Measurements from ENCODE around the gene ANKRD33B. TPM values are rescaled to one million over a fixed set of nuclear protein-coding genes. Genes with fewer than 3 reads are reported as not detected.

Gene ANKRD33B
- polyA plus RNA-seq, 1 donor from 2014 or later = 1.5 TPM

DNA sequence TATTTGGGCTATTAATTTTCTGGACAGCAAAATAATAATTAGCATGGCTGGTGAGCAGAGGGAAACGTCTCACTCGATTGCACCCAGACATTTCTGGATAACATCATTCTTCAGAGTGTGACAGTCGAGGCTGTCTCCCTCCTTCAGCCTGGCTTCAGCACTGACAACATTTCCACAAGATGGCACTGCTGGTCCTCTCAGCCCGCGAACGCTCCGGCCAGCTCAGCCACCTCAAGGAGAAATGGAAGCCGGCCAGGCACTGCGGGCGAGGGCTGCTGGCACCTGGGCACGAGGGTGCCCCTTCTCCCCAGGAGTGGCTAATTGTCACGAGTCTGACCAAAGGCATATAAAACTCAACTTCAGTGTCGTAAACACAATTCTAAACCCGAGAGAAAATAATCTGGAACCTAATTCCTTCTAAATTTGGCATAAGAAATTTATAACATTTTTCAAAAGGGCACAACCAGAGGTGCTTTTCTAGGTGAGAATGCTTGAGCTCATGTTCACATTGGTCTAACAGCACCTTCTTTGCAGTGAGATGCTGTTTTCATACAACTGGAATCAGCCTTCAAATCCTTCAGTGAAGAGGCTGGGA is 131.3 kb downstream of the ANKRD33B start:
- no peak overlapping the region for H3K4me3 Mint-ChIP-seq
- no peak overlapping the region for H3K27ac Mint-ChIP-seq
- peaks cover 3% of the 10 kb centered on the region for H3K36me3 Mint-ChIP-seq
- H3K4me1 Mint-ChIP-seq = peaks cover 21 to 26% (median 25%) of the 10 kb centered on the region in 3 donors
- no peaks in the 10 kb centered on the region for H3K9me3 Mint-ChIP-seq
- H3K27me3 Mint-ChIP-seq = peaks cover 1% of the 10 kb centered on the region

DNA sequence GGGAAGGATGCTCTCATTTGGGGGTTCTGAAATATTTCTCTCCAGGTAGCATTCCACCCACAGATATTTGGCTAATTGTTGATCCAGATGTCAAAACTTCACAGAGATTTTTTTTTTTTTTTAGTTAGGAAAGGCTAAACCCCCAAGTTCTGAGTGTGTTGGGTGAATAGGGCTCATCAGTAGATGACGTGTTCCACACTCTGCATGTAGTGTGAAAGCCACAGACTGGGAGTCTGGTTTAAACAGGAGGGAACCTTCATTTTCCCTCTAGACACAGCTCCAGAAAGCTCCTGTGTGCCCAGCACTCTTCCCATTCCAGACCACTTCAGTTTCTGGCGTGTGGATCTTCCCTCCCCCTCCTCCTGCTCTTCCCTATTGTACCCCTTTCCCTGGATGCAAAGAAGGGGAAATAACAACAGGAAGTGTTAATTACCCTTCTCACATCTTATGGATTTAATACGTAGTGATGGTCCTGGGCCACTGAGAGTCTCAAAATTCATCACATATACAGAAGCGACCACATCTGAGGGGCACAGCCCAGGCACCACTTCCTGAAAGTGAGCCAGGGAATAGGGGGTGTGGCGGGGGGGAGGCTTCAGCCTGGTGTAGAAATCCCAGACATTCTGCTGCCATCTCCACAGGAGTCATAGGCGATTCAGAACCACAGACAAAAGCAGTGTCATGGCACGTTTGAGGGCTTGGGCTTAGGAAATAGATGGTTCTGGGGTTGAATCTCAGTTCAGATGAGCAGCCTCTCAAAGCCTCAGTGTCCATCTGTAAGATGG is 132.1 kb downstream of the ANKRD33B start:
- peaks cover 24 to 29% (median 28%) of the 10 kb centered on the region in 3 donors for H3K4me1 Mint-ChIP-seq
- H3K9me3 Mint-ChIP-seq = no peaks in the 10 kb centered on the region
- H3K27me3 Mint-ChIP-seq = peaks cover 1% of the 10 kb centered on the region
- H3K36me3 Mint-ChIP-seq = peaks cover 3% of the 10 kb centered on the region
- H3K4me3 Mint-ChIP-seq = peak overlapping the region in 1 of 4 donors; percentile 39
- peak overlapping the region in 1 of 3 donors; percentile 12 for H3K27ac Mint-ChIP-seq

DNA sequence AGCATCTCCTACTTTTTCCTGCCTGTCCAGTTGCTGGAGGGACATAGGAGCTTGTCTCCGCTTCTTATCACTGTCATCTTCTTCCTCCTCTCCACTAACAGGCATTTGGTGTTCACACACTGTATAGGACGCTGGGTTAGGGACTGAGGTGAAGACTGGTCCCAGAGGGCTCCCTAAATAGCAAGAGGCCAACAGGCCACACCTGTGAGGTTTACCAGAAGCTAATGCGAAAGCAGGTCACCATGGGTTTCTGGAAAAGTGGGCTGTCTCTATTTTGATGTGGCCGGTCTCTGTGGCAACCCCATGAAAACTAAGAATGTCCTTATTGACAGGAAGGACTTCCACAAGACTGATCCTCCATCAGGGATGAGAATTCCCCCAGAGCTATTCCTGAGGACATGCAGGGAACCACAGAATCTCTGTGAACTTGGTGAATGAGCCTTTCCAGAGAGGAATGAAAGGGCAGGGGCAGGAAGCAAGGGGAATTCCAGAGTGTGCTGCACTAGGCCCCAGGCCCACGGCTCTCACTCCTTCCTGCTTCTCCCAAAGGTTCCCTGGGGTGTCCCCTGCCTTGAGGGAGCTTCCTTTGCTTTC is 135.5 kb downstream of the ANKRD33B start:
- Mint-ChIP-seq H3K9me3 (no peaks in the 10 kb centered on the region), H3K27me3 (peaks cover 1% of the 10 kb centered on the region), H3K36me3 (peaks cover 5% of the 10 kb centered on the region), H3K4me1 (peaks cover 31 to 39% (median 35%) of the 10 kb centered on the region in 3 donors), H3K27ac (peak overlapping the region; percentile 43 to 98 (median 96)), H3K4me3 (peak overlapping the region in 3 of 4 donors; percentile 7 to 92 (median 59))

DNA sequence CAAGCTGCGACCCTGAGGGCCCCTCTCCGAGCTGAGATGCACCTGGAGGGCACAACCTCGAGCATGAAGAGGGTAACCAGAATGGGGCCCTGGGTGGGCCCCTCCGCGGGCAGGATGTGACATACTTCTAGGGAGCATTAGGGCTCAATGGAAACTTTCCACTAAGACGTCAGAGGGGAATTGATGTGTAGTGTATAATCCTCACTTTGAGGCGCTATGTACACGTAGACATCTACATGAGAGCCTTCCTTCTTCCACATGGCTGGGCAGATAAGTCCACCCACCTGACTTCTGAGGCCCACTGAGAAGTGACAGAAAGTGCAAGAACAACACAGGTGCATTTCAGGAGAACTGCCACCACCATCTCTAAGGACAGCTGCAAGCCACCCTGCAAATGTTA is 136.1 kb downstream of the ANKRD33B start:
- Mint-ChIP-seq H3K27ac (peak overlapping the region; percentile 43 to 98 (median 96)), H3K4me1 (peaks cover 35 to 41% (median 39%) of the 10 kb centered on the region in 3 donors)

DNA sequence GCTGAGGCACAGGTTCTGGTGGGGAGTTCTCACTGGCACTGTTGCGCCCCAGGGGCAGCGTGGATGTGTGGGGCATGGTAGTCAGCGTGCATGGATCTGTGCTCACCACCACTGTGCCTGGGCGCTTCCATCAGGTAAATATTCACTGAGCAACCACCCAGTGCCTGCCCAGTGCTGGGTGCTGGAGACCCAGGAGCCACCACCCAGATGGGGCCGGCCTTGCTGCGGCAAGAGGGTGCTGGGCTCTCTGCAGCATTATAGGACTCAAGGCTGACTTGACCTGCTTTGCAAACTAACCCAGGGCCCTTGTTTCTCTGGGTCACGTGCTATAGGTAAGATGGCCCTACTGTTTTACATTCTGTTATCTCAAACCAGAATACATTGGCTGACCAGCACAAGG is 136.6 kb downstream of the ANKRD33B start:
- Mint-ChIP-seq H3K27ac (peak overlapping the region; percentile 43 to 98 (median 96)), H3K4me1 (peaks cover 36 to 42% (median 41%) of the 10 kb centered on the region in 3 donors), H3K36me3 (peaks cover 5% of the 10 kb centered on the region), H3K4me3 (peak overlapping the region in 3 of 4 donors; percentile 7 to 92 (median 82)), H3K9me3 (no peaks in the 10 kb centered on the region), H3K27me3 (no peaks in the 10 kb centered on the region)

More for the DNA sequence above, 136.1 kb downstream of the ANKRD33B start:
- Mint-ChIP-seq H3K27me3 (peaks cover 1% of the 10 kb centered on the region), H3K36me3 (peaks cover 5% of the 10 kb centered on the region), H3K9me3 (no peaks in the 10 kb centered on the region), H3K4me3 (peak overlapping the region in 3 of 4 donors; percentile 7 to 92 (median 82))

DNA sequence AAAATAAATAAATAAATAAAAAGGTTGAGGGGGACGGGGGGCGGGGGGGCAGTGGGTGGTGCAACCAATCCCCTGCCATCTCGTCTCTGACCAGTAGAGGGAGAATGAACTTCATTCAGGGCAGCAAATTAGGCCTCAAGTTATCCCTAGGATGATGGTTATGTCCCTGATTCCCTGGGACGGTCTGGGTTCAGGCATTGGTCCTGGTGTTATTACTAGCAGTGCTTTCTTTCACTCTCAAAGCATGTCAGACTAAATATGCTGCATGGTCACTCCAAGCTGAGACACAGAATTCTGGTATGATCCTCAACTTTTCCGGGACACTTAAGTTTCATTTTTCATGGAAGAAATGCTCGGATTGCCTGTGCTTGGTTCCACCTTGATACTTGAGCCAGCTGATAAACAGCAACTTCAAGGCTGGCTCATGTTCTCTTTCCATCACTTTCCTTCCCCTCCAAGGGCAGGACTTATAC is 137.7 kb downstream of the ANKRD33B start:
- H3K27ac Mint-ChIP-seq = peak overlapping the region in 2 of 3 donors; percentile 62 to 67
- no peaks in the 10 kb centered on the region for H3K9me3 Mint-ChIP-seq
- peaks cover 5% of the 10 kb centered on the region for H3K36me3 Mint-ChIP-seq
- no peaks in the 10 kb centered on the region for H3K27me3 Mint-ChIP-seq
- peaks cover 40 to 49% (median 41%) of the 10 kb centered on the region in 3 donors for H3K4me1 Mint-ChIP-seq
- H3K4me3 Mint-ChIP-seq = no peak overlapping the region

DNA sequence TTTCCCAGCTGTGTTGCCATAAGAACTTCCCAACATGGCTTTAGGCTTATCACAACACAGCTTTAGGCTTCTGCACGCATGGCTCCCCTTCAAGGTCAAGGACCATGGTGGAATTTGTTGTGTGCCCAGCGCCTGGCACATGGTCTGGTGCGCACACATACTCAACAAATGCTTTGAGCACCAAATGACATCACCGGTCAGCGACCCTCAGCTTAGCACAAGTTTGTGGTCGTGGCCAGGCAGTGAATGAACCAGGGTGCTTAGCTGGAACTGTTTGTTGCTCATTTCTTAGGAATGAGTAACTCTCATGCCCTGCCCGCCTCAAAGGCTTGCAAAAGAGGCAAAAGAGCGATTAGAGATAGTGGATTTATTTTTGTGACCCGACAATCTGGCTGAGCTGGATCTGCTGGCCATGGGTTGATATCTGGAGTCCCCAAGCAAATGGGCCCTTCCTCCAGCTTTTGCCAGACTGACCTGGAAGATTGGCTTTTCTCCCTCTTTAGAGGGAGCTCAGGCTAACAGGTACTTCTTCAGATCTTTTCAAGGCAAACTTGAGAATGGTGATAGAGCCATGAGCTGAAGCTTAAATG is 138.3 kb downstream of the ANKRD33B start:
- peaks cover 41 to 48% (median 41%) of the 10 kb centered on the region in 3 donors for H3K4me1 Mint-ChIP-seq
- peak overlapping the region in 2 of 3 donors; percentile 62 to 67 for H3K27ac Mint-ChIP-seq
- H3K27me3 Mint-ChIP-seq = no peaks in the 10 kb centered on the region
- H3K36me3 Mint-ChIP-seq = peaks cover 5% of the 10 kb centered on the region
- no peaks in the 10 kb centered on the region for H3K9me3 Mint-ChIP-seq
- peak overlapping the region in 1 of 4 donors; percentile 12 for H3K4me3 Mint-ChIP-seq

DNA sequence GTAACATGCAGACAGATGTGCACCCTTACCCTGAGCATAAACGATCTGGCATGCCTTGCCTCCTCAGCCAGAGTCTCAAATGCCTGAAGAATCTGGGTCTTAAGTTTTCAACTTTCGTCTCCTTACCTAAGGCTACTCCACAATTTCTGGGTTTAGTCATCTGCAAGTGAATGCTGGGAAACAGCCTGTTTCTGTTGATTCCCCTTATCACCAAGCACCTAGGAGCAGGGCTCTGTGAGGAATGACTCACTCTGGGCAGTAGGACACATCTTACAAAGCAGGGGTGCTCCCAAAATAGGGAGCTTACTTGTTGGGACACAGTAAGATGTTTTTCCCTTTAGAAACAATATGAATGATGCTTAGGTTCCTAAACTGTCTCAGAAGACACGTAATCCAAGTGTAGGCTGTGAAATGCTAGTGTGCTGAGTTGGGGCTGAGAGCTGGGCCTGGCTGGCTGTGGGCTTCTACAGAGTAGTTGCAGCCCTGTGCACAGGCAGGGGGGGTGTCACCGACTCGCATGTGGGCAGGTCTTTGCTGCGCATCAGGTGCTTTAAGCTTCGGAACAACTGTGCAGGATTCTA is 139.1 kb downstream of the ANKRD33B start:
- Mint-ChIP-seq H3K4me3 (no peak overlapping the region), H3K9me3 (no peaks in the 10 kb centered on the region), H3K27ac (no peak overlapping the region), H3K36me3 (peaks cover 5% of the 10 kb centered on the region), H3K4me1 (peaks cover 41 to 55% (median 44%) of the 10 kb centered on the region in 3 donors), H3K27me3 (no peaks in the 10 kb centered on the region)

DNA sequence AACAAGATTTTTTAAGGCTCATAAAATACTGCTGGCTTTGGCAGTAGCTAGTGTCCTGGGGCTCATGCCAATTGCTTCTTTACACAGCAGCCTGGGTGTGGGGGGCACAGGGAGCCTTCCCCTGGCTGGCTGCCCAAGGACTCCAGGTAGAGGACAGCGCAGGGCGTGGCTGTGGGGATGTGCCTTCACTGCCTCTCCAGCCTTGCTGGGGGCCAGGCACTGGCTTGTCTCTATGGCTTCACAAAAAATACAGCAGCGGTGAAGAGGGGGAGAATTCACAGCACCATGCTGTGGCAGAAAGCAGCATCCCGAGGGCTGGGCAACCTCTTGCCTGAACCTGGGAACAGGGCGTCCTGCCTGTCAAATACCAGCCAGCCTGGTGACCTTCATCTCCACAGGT is 139.8 kb downstream of the ANKRD33B start:
- Mint-ChIP-seq H3K27me3 (no peaks in the 10 kb centered on the region), H3K4me3 (no peak overlapping the region), H3K4me1 (peaks cover 43 to 51% (median 50%) of the 10 kb centered on the region in 3 donors), H3K27ac (peak overlapping the region in 1 of 3 donors; percentile 43), H3K36me3 (peaks cover 2% of the 10 kb centered on the region), H3K9me3 (no peaks in the 10 kb centered on the region)

DNA sequence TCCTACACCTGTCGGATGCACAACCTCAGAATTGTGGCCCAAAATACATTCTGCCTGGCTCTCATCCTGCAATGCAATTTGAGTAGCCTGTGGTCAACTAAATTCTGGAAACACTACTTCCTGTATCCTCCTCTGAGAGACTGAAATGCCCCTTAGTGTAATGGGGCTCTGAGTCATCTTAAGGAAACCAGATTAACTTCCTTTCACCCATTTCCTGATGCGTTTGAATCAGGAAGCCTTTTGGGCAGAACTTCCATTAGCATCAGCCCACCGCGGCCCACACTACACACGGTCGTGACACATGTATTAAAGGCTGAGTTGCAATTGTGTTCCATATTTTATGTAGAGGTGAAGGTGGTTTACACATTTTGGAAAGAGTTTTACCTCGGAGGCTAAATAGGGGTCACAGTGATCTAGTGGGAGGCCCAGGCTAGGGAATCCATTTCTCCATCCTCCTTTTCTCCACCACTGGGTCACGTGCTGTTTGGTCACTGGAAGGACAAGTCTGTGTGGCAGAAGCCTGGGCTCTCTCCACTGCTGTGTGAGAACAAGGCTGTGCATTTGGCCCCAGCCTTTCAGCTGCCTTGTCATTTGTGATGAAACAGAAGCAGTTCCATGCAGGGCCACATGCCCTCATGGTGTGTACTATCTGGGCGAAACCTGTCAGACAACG is 141.2 kb downstream of the ANKRD33B start:
- Mint-ChIP-seq H3K9me3 (no peaks in the 10 kb centered on the region), H3K36me3 (peaks cover 2% of the 10 kb centered on the region), H3K4me1 (peaks cover 32 to 40% (median 39%) of the 10 kb centered on the region in 3 donors), H3K27me3 (no peaks in the 10 kb centered on the region), H3K4me3 (peak overlapping the region in 2 of 4 donors; percentile 13 to 57), H3K27ac (peak overlapping the region; percentile 8 to 12 (median 8))

DNA sequence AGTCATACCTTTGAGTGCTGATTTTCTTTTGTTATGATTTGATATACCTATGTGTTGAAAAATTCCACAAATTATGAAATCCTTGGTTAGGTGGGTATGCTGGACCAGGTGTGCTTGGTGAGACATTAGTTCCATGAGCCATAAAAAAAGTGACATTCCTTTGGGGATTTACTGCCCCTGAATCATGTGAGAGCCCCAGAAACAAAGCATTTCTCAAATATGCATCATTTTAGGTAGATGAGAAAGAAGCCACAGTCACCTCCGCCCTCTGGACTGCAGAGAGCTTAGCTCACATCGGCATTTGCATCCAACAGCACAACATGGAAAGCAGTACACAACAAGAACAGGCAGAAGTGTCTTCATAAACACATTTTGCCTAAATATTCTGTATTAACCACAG is 141.9 kb downstream of the ANKRD33B start:
- Mint-ChIP-seq H3K9me3 (no peaks in the 10 kb centered on the region), H3K27ac (peak overlapping the region in 1 of 3 donors; percentile 8), H3K27me3 (no peaks in the 10 kb centered on the region), H3K4me3 (no peak overlapping the region), H3K36me3 (peaks cover 3% of the 10 kb centered on the region), H3K4me1 (peaks cover 29 to 36% (median 36%) of the 10 kb centered on the region in 3 donors)

DNA sequence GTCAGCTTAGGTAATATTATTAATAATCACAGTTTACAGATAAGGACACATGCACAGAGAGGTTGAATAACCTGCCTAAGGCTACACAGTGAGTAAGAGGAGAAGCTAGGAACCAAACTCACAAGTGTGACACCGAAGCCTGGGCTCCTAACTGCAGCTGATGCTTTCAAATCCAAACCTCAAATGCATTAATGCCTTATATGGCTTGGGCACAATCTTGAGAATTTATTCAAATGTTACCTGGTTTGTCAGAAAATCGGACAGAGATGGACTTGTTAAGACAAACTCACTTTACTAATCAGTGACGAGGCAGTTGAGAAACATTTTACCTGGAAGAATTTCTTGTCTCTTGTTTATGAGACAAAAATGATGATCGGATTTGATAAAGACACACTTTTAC is 142.5 kb downstream of the ANKRD33B start:
- Mint-ChIP-seq H3K4me1 (peaks cover 26 to 38% (median 36%) of the 10 kb centered on the region in 3 donors), H3K36me3 (peaks cover 5% of the 10 kb centered on the region), H3K4me3 (no peak overlapping the region), H3K27me3 (no peaks in the 10 kb centered on the region), H3K27ac (no peak overlapping the region), H3K9me3 (no peaks in the 10 kb centered on the region)

Measured in IgD-negative memory B cell (primary cell).